ENCODE data around the gene COPE.

DNA sequence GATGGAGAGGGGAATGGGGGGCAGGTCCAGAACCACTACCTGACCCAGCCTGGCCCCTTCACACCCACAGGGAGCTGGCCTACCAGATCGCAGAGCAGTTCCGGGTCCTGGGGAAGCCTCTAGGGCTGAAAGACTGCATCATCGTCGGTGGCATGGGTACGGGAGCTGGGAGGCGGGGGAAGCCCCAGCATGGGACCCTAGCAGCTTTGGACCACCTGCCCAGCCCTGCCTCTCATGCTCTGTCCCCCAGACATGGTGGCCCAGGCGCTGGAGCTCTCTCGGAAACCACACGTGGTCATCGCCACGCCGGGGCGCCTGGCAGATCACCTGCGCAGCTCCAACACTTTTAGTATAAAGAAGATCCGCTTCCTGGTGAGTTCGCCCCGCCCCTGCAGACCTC lies 2.4 kb upstream of the COPE start:
- TF ChIP-seq POLR2A (IDR thresholded peaks at IDR 0.05): no peak
- TF ChIP-seq POLR2AphosphoS5 (IDR thresholded peaks at IDR 0.05): no peak
- TF ChIP-seq CTCF (IDR thresholded peaks at IDR 0.05): no peak

Measured in suprapubic skin (tissue), 4 donors.